Astrocyte (in vitro differentiated cells and primary cell): ENCODE measurements around the gene SPDYE18. TPM values are rescaled to one million over a fixed set of nuclear protein-coding genes. Genes with fewer than 3 reads are reported as not detected.
"Not testable (repeated sequence)": the region's sequence is repeated elsewhere in the genome, so short reads cannot be mapped to it uniquely, and the experiment has no call there.

Experiments used
- DNase-seq: peaks from one replicate; pipeline ENCODE4 v3.0.0-alpha.2; 2010; ENCODE audit warnings: low read depth
- FAIRE-seq: peaks from 2 replicates; lab custom pipeline; 2011; peaks lifted over from hg19 to GRCh38; lab: Jason Lieb, UNC
- H2AFZ ChIP-seq: 2 replicates; pipeline ENCODE4 v1.6.0; 2012; ENCODE audit warnings: low read depth, low read length, inconsistent platforms
- H3K27ac ChIP-seq: 2 replicates; pipeline ENCODE4 v1.5.1; 2011; ENCODE audit warnings: low read depth, low read length, inconsistent platforms
- H3K27me3 ChIP-seq: 2 replicates; pipeline ENCODE4 v1.6.0; 2011; ENCODE audit warnings: low read length, inconsistent platforms; ENCODE audit not compliant: insufficient read depth
- H3K36me3 ChIP-seq: 2 replicates; pipeline ENCODE4 v1.5.1; 2011; ENCODE audit warnings: low read length, inconsistent platforms; ENCODE audit not compliant: insufficient read depth
- H3K4me1 ChIP-seq: 2 replicates; pipeline ENCODE4 v1.5.1; 2011; ENCODE audit warnings: low read length, inconsistent platforms; ENCODE audit not compliant: insufficient read depth
- H3K4me2 ChIP-seq: 2 replicates; pipeline ENCODE4 v1.6.0; 2012; ENCODE audit warnings: low read length, inconsistent platforms
- H3K4me3 ChIP-seq: 2 replicates; pipeline ENCODE4 v1.5.1; 2011; ENCODE audit warnings: low read depth, mild to moderate bottlenecking, low read length, inconsistent platforms; ENCODE audit not compliant: insufficient read depth
- H3K79me2 ChIP-seq: 2 replicates; pipeline ENCODE4 v1.6.0; 2012; ENCODE audit warnings: mild to moderate bottlenecking, low read length, inconsistent platforms; ENCODE audit not compliant: insufficient read depth
- H3K9ac ChIP-seq: 2 replicates; pipeline ENCODE4 v1.6.0; 2012; ENCODE audit warnings: mild to moderate bottlenecking, low read length, inconsistent platforms
- H3K9me3 ChIP-seq: 2 replicates; pipeline ENCODE4 v1.5.1; 2012; ENCODE audit warnings: low read depth, mild to moderate bottlenecking, low read length, inconsistent platforms; ENCODE audit not compliant: insufficient read depth
- H4K20me1 ChIP-seq: 2 replicates; pipeline ENCODE4 v1.6.0; 2012; ENCODE audit warnings: low read length, inconsistent platforms; ENCODE audit not compliant: insufficient read depth
- H3K27ac Mint-ChIP-seq: one replicate; pipeline ENCODE4 v1.8.0; 2021; ENCODE audit warnings: mild to moderate bottlenecking, mixed read lengths; ENCODE audit not compliant: unreplicated experiment
- H3K27me3 Mint-ChIP-seq: one replicate; pipeline ENCODE4 v1.8.0; 2021; ENCODE audit warnings: low read depth, mixed read lengths; ENCODE audit not compliant: unreplicated experiment
- H3K36me3 Mint-ChIP-seq: one replicate; pipeline ENCODE4 v1.8.0; 2021; ENCODE audit warnings: low read depth, mixed read lengths; ENCODE audit not compliant: unreplicated experiment
- H3K4me1 Mint-ChIP-seq: one replicate; pipeline ENCODE4 v1.8.0; 2021; ENCODE audit warnings: low read depth, mixed read lengths; ENCODE audit not compliant: unreplicated experiment
- H3K4me3 Mint-ChIP-seq: one replicate; pipeline ENCODE4 v1.8.0; 2021; ENCODE audit warnings: mild to moderate bottlenecking, moderate library complexity, mixed read lengths; ENCODE audit not compliant: unreplicated experiment
- H3K9me3 Mint-ChIP-seq: one replicate; pipeline ENCODE4 v1.8.0; 2021; ENCODE audit warnings: mild to moderate bottlenecking, mixed read lengths; ENCODE audit not compliant: unreplicated experiment
- total RNA-seq: library from RNA; stranded (reverse); gene quantifications from 2 replicates; pipeline ENCODE4 v1.2.1, GENCODE V29; 2021

The SPDYE18 gene
- total RNA-seq, 1 donor from 2014 or later: not detected

GRCh38 chr7:77026349-77026748, 36.0 kb downstream of the SPDYE18 start:
- H3K36me3 Mint-ChIP-seq, H3K27ac ChIP-seq, H3K4me1 Mint-ChIP-seq, H3K9ac ChIP-seq, H3K4me2 ChIP-seq, H3K36me3 ChIP-seq, H3K9me3 ChIP-seq, DNase-seq, H3K27ac Mint-ChIP-seq, H3K79me2 ChIP-seq, H3K27me3 Mint-ChIP-seq, H3K9me3 Mint-ChIP-seq, H4K20me1 ChIP-seq, H2AFZ ChIP-seq, H3K4me1 ChIP-seq, H3K27me3 ChIP-seq, H3K4me3 Mint-ChIP-seq, H3K4me3 ChIP-seq, FAIRE-seq: not testable (repeated sequence)

DNA sequence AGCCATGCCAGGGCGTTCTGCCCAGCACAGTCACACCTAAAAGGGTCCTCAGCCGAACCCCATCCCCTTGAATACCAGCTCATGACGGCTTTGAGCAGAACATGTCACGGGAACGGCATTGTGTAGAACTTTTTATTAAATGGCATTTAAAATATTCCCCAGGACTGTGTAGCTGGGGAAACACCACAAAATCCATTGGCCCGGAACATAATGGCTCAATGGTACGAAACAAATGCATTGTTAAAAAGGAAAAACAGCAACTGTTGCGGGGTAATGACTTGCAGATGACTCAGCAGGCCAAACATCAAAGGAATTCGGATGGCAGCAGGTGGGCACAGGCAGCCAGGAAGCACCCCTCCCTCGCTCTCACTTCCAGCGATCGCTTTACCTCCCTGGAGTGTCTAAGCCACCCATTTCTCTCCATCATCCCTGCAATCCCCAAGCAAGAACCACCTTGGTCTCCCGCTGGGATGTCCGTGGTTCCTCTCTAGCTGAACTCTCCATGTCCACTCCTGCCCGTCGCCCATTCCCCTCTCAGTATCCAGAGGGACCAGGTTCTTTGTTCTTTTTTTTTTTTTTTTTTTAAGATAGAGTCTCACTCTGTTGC, 52.2 kb downstream of the SPDYE18 start:
- H3K4me3 Mint-ChIP-seq, H3K9ac ChIP-seq, H3K4me1 Mint-ChIP-seq, H3K4me3 ChIP-seq, H3K36me3 Mint-ChIP-seq, H3K27ac ChIP-seq, H2AFZ ChIP-seq, H3K36me3 ChIP-seq, FAIRE-seq, H3K9me3 ChIP-seq, H3K4me1 ChIP-seq, H3K27ac Mint-ChIP-seq, H3K27me3 ChIP-seq, H3K9me3 Mint-ChIP-seq, H3K27me3 Mint-ChIP-seq, H4K20me1 ChIP-seq, H3K79me2 ChIP-seq: not testable (repeated sequence)
- peak; percentile 60 for DNase-seq
- peak overlapping the region; percentile 67 for H3K4me2 ChIP-seq

DNA sequence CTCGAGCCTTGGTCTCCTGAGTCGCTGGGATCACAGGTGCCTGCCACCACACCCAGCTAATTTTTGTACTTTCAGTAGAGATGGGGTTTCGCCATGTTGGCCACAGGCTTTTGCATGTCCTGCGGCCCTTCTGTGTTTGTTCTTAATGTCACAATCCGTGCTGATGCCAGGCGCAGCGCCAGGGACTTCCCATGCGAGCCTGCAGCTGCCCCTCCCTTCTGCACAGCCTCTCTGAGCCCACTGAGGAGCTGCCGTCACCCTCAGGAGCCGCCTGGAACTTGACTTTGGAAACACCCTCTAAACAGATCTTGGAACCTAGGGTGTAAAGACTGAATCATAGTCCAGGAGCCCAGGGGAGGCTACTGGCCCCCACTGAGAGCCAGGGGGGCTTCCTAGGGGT, 54.4 kb downstream of the SPDYE18 start:
- H3K27me3 Mint-ChIP-seq, H3K4me1 Mint-ChIP-seq: not testable (repeated sequence)

DNA sequence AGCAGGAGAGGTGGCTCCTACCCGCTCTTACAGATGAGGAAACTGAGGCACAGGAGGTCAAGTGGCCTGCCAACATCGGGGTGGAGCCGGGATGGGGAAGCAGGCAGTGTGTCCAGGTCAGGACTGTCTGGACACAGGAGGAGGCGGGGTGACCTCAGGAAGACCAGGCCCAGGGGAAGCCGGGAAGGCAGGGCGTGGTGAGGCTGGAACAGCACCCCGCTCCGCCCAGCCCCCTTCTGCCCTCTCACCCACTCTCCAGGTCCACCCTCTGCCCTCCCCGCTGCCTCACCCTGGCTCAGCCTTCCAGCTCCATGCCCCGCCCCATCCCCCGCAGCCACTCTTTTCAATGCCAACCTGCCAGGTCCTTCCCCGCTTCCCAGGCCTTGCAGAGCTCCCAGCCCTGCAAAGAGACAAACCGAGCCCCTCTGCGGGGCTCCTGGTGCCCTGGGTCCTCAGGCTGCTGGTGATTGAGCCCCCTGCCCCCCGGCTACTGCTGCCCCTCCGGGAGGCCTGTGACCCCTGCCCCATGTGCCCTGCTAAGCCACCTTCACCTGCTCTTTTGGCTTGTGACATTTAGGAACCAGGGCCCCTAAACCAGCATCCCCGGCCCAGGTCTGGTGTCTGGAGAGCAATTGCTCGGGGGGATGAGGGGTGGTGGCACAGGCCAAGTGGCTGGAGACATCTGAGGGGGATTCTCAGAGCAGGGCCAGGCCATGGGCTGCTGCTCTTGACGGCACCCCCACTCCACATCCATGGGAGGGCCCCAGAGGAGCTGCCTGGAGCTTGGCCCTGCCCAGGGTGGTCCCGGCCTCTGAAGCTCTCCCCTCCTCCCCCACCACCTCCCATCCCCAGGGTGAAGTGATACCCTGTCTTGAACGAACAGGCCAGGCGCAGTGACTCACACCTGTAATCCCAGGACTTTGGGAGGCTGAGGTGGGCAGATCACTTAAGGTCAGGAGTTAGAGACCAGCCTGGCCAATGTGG, 55.9 kb downstream of the SPDYE18 start:
- not testable (repeated sequence) for H3K4me1 Mint-ChIP-seq, H3K36me3 ChIP-seq, H3K4me1 ChIP-seq, DNase-seq, H2AFZ ChIP-seq, H4K20me1 ChIP-seq, H3K4me3 Mint-ChIP-seq, H3K9me3 ChIP-seq, H3K36me3 Mint-ChIP-seq, H3K27me3 ChIP-seq, H3K9me3 Mint-ChIP-seq, H3K27ac ChIP-seq, H3K79me2 ChIP-seq, FAIRE-seq, H3K27me3 Mint-ChIP-seq, H3K9ac ChIP-seq, H3K27ac Mint-ChIP-seq, H3K4me2 ChIP-seq, H3K4me3 ChIP-seq

More for the DNA sequence above, 54.4 kb downstream of the SPDYE18 start:
- not testable (repeated sequence) for H3K4me2 ChIP-seq, H3K27ac ChIP-seq, H3K27ac Mint-ChIP-seq, H3K36me3 ChIP-seq, H4K20me1 ChIP-seq, H3K9me3 Mint-ChIP-seq, H3K4me1 ChIP-seq, H3K4me3 ChIP-seq, DNase-seq, H3K79me2 ChIP-seq, H3K36me3 Mint-ChIP-seq, H3K9ac ChIP-seq, FAIRE-seq, H3K9me3 ChIP-seq, H3K4me3 Mint-ChIP-seq, H2AFZ ChIP-seq, H3K27me3 ChIP-seq

DNA sequence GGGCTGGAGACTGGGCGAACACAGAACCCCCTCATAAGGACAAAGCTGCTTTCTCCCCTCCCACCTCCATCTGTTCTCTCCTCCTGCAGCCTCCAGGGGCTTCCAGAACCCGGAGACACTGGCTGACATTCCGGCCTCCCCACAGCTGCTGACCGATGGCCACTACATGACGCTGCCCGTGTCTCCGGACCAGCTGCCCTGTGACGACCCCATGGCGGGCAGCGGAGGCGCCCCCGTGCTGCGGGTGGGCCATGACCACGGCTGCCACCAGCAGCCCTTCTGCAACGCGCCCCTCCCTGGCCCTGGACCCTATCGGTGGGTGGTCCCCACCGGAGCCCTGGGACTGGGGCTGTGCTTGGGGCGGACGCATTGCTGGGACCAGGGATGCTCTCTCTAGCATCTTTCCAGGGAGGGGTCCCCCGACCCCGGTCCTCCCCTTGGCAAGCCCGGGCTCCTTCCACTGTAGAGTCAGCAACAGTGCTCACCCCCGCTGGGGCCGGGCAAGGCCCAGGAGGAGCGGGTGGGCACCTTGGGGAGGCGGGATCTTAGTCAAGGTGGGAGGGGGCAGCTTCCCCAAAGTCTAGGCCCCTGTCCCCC, 56.8 kb downstream of the SPDYE18 start:
- not testable (repeated sequence) for DNase-seq, H3K4me3 ChIP-seq, H3K27ac Mint-ChIP-seq, H3K4me1 ChIP-seq, H3K27ac ChIP-seq, H3K9ac ChIP-seq, H3K9me3 ChIP-seq, H2AFZ ChIP-seq, H4K20me1 ChIP-seq, FAIRE-seq, H3K4me1 Mint-ChIP-seq, H3K36me3 Mint-ChIP-seq, H3K27me3 Mint-ChIP-seq, H3K4me2 ChIP-seq, H3K36me3 ChIP-seq, H3K79me2 ChIP-seq, H3K9me3 Mint-ChIP-seq, H3K27me3 ChIP-seq, H3K4me3 Mint-ChIP-seq
